ENCODE data around the gene TFF2.

Gene TFF2

GRCh38 chr21:42351626-42352440 is 1.0 kb upstream of the TFF2 start:
- TF ChIP-seq MAX (IDR thresholded peaks at IDR 0.05): no peak
- TF ChIP-seq TCF12 (IDR thresholded peaks at IDR 0.05; ENCODE audit: low read depth): no peak
- no peak for TF ChIP-seq CREB1 (IDR thresholded peaks at IDR 0.05; ENCODE audit: low read depth)
- no peak for TF ChIP-seq REST (IDR thresholded peaks at IDR 0.05; ENCODE audit: low read depth)
- TF ChIP-seq YY1 (IDR thresholded peaks at IDR 0.05; ENCODE audit: low read depth): no peak
- no peak for TF ChIP-seq TEAD4 (IDR thresholded peaks at IDR 0.05)
- TF ChIP-seq NFIC (IDR thresholded peaks at IDR 0.05): no peak
- no peak for TF ChIP-seq USF1 (IDR thresholded peaks at IDR 0.05)
- TF ChIP-seq TAF1 (IDR thresholded peaks at IDR 0.05; ENCODE audit: low read depth): no peak
- TF ChIP-seq FOXM1 (IDR thresholded peaks at IDR 0.05; ENCODE audit: borderline replicate concordance, low read depth): no peak
- TF ChIP-seq EGR1 (IDR thresholded peaks at IDR 0.05): no peak

GRCh38 chr21:42350318-42350910 is 380 bp downstream of the TFF2 start:
- no peak for TF ChIP-seq ZBTB7A (IDR thresholded peaks at IDR 0.05; ENCODE audit: low read depth)
- TF ChIP-seq CEBPB (IDR thresholded peaks at IDR 0.05): no peak
- TF ChIP-seq TEAD4 (IDR thresholded peaks at IDR 0.05): no peak
- no peak for TF ChIP-seq CREB1 (IDR thresholded peaks at IDR 0.05; ENCODE audit: low read depth)
- TF ChIP-seq EP300 (IDR thresholded peaks at IDR 0.05; ENCODE audit: borderline replicate concordance): no peak
- TF ChIP-seq YY1 (IDR thresholded peaks at IDR 0.05; ENCODE audit: low read depth): no peak
- no peak for TF ChIP-seq RAD21 (IDR thresholded peaks at IDR 0.05; ENCODE audit: low read depth)
- TF ChIP-seq USF1 (IDR thresholded peaks at IDR 0.05): no peak
- no peak for TF ChIP-seq TCF12 (IDR thresholded peaks at IDR 0.05; ENCODE audit: low read depth)
- TF ChIP-seq FOXM1 (IDR thresholded peaks at IDR 0.05; ENCODE audit: borderline replicate concordance, low read depth): no peak
- TF ChIP-seq REST (IDR thresholded peaks at IDR 0.05; ENCODE audit: low read depth): no peak
- TF ChIP-seq EGR1 (IDR thresholded peaks at IDR 0.05): no peak
- TF ChIP-seq MAX (IDR thresholded peaks at IDR 0.05): no peak
- TF ChIP-seq TAF1 (IDR thresholded peaks at IDR 0.05; ENCODE audit: low read depth): no peak

GRCh38 chr21:42349420-42350317 is 1.1 kb downstream of the TFF2 start:
- TF ChIP-seq CREB1 (IDR thresholded peaks at IDR 0.05; ENCODE audit: low read depth) (no peak), REST (IDR thresholded peaks at IDR 0.05; ENCODE audit: low read depth) (no peak), YY1 (IDR thresholded peaks at IDR 0.05; ENCODE audit: low read depth) (no peak), FOXM1 (IDR thresholded peaks at IDR 0.05; ENCODE audit: borderline replicate concordance, low read depth) (no peak), CEBPB (IDR thresholded peaks at IDR 0.05) (no peak), TEAD4 (IDR thresholded peaks at IDR 0.05) (no peak), NFIC (IDR thresholded peaks at IDR 0.05) (no peak), USF1 (IDR thresholded peaks at IDR 0.05) (no peak), RAD21 (IDR thresholded peaks at IDR 0.05; ENCODE audit: low read depth) (no peak), ZBTB7A (IDR thresholded peaks at IDR 0.05; ENCODE audit: low read depth) (no peak), TCF12 (IDR thresholded peaks at IDR 0.05; ENCODE audit: low read depth) (no peak), TAF1 (IDR thresholded peaks at IDR 0.05; ENCODE audit: low read depth) (no peak), EGR1 (IDR thresholded peaks at IDR 0.05) (no peak), EP300 (IDR thresholded peaks at IDR 0.05; ENCODE audit: borderline replicate concordance) (no peak), MAX (IDR thresholded peaks at IDR 0.05) (no peak)

Measured in Ishikawa (cell line).